Tibial nerve (tissue), 4 donors: ENCODE measurements around the gene DSC2.

Source experiments
- EP300 ChIP-seq, 2 donors: sonication (generic); formaldehyde crosslinking; IDR thresholded peaks; one replicate each; pipeline ENCODE4 v1.6.1; 2017; ENCODE audit warnings: antibody characterized with exemption in 2 of 2, mild to moderate bottlenecking in 1 of 2
- POLR2A ChIP-seq, 2 donors: fragments of 450-650 bp; IDR thresholded peaks; one replicate each; pipeline ENCODE4 v1.6.1; 2017; ENCODE audit warnings: antibody characterized with exemption in 2 of 2, mild to moderate bottlenecking in 2 of 2, moderate library complexity in 2 of 2
- TF ChIP-seq, protein P1 (sequence below), 5 experiments: fragments of 200-600 bp in 3 of 5; fragments of 450-650 bp in 2 of 5; sonication (generic) in 3 of 5; IDR thresholded peaks; one replicate each; pipeline ENCODE4 v1.5.1; 2016 to 2019; ENCODE audit warnings: antibody characterized with exemption in 5 of 5, mild to moderate bottlenecking in 3 of 5, moderate library complexity in 2 of 5

DNA sequence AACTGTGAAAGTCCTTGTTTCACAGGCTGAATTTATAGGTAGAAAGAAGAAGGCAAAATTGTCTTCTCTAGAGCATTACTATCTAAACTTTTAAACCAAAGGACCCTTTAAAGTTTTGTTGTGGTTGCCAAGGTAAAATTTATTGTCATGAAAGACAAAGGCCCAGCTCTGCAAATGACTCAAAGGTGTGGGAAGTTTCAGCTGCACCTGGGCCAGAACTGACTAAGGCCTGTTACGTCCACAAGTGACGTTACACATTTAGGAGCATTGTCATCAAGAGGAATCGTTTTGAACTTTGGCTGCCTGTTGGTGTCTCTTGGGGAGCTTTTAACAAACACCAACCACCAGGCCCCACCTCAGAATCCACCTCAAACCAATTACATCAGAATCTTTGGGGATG lies 51.6 kb downstream of the DSC2 start:
- TF ChIP-seq, protein P1, sequence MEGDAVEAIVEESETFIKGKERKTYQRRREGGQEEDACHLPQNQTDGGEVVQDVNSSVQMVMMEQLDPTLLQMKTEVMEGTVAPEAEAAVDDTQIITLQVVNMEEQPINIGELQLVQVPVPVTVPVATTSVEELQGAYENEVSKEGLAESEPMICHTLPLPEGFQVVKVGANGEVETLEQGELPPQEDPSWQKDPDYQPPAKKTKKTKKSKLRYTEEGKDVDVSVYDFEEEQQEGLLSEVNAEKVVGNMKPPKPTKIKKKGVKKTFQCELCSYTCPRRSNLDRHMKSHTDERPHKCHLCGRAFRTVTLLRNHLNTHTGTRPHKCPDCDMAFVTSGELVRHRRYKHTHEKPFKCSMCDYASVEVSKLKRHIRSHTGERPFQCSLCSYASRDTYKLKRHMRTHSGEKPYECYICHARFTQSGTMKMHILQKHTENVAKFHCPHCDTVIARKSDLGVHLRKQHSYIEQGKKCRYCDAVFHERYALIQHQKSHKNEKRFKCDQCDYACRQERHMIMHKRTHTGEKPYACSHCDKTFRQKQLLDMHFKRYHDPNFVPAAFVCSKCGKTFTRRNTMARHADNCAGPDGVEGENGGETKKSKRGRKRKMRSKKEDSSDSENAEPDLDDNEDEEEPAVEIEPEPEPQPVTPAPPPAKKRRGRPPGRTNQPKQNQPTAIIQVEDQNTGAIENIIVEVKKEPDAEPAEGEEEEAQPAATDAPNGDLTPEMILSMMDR (IDR thresholded peaks at IDR 0.05), result no peak
- TF ChIP-seq EP300 (IDR thresholded peaks at IDR 0.05), result no peak
- no peak for TF ChIP-seq POLR2A (IDR thresholded peaks at IDR 0.05)
